Stromal cell of bone marrow (primary cell): Measurements from ENCODE around the gene SOX13.

Experiments used
- DNase-seq: peaks from one replicate; pipeline ENCODE4 v3.0.0-alpha.2; 2012; ENCODE audit warnings: low read depth

The SOX13 gene

GRCh38 chr1:204154568-204155255, 81.8 kb downstream of the SOX13 start:
- no peak for DNase-seq

GRCh38 chr1:204155881-204156280, 83.0 kb downstream of the SOX13 start:
- no peak for DNase-seq

- DNase-seq = no peak
Measured at GRCh38 chr1:204157962-204158361, 85.0 kb downstream of the SOX13 start.

GRCh38 chr1:204161609-204162493, 88.9 kb downstream of the SOX13 start:
- DNase-seq = no peak

GRCh38 chr1:204162494-204163074, 89.7 kb downstream of the SOX13 start:
- DNase-seq = peak; percentile 26

- no peak for DNase-seq
Measured at GRCh38 chr1:204166219-204166618, 93.3 kb downstream of the SOX13 start, which contains the start of gene REN. REN (minus strand) TSS chr1:204166337; CDS start chr1:204166293, 44 bp downstream.

- no peak for DNase-seq
Measured at GRCh38 chr1:204167730-204168129, 94.8 kb downstream of the SOX13 start.

- no peak for DNase-seq
Measured at GRCh38 chr1:204169858-204170257, 96.9 kb downstream of the SOX13 start.

GRCh38 chr1:204170494-204171155, 97.7 kb downstream of the SOX13 start:
- DNase-seq = no peak

GRCh38 chr1:204171751-204172178, 98.8 kb downstream of the SOX13 start:
- DNase-seq = peak; percentile 13

GRCh38 chr1:204172404-204173029, 99.6 kb downstream of the SOX13 start:
- DNase-seq = no peak

- no peak for DNase-seq
Measured at GRCh38 chr1:204174958-204175357, 102.0 kb downstream of the SOX13 start.

- DNase-seq = no peak
Measured at GRCh38 chr1:204176049-204176448, 103.1 kb downstream of the SOX13 start.

- DNase-seq = no peak
Measured at GRCh38 chr1:204177133-204177532, 104.2 kb downstream of the SOX13 start.
